DND-41 (cell line): ENCODE data around the gene ANKRD53.

Experiments used
- EZH2 ChIP-seq: IDR thresholded peaks from 3 replicates; pipeline ENCODE4 v1.6.1; 2012; ENCODE audit warnings: borderline replicate concordance, low read depth, mild to moderate bottlenecking, moderate library complexity, low read length, inconsistent platforms; ENCODE audit not compliant: severe bottlenecking
- TF ChIP-seq, protein P1 (sequence below): IDR thresholded peaks from 2 replicates; pipeline ENCODE4 v1.5.1; 2012; ENCODE audit warnings: borderline replicate concordance, low read length, moderate library complexity, mild to moderate bottlenecking; ENCODE audit not compliant: poor library complexity, severe bottlenecking; ENCODE audit errors: extremely low read depth

DNA sequence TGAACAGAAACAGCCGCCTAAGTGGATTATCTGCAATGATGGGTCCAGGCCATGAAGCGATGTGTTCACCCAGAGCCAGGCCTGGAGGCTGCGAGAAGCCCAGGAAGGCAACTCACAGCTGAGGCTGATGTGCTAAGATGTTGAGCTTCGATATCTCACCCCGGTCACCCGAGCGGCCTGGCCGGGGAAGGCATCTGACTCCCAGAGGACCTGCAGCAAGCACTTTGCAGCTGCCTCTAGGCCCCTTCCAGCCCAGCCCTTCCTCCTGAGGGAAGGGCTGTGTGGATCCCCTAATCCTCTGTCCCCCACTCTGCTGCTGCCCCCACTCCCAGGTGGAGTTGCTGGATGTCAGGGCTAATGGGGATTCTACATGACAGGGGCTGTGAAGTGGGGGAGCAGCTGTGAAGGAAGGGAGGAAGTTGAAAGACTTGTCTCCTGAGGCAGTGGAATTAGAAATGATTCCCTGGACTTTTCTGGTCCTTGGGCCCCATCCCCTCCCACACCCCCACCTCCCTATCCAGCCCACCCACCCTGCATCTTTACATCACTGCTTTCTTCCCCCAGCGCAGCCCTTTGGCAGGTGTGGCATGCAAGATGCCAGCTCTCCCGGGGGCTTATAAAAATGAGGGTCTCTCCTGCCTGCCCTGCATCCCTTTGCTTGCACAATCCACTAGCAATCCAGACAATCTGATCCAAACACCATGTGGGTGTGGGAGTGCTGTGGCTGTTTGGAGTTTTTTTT lies 38.4 kb upstream of the ANKRD53 start:
- TF ChIP-seq EZH2 = no peak
- TF ChIP-seq, protein P1, sequence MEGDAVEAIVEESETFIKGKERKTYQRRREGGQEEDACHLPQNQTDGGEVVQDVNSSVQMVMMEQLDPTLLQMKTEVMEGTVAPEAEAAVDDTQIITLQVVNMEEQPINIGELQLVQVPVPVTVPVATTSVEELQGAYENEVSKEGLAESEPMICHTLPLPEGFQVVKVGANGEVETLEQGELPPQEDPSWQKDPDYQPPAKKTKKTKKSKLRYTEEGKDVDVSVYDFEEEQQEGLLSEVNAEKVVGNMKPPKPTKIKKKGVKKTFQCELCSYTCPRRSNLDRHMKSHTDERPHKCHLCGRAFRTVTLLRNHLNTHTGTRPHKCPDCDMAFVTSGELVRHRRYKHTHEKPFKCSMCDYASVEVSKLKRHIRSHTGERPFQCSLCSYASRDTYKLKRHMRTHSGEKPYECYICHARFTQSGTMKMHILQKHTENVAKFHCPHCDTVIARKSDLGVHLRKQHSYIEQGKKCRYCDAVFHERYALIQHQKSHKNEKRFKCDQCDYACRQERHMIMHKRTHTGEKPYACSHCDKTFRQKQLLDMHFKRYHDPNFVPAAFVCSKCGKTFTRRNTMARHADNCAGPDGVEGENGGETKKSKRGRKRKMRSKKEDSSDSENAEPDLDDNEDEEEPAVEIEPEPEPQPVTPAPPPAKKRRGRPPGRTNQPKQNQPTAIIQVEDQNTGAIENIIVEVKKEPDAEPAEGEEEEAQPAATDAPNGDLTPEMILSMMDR = no peak
